WERI-Rb-1 (cell line): ENCODE measurements around the gene AHCTF1.

Source experiments
- DNase-seq: peaks from one replicate; pipeline ENCODE4 v3.0.0-alpha.2; 2020
- H3K27ac ChIP-seq: fragments of 250-450 bp; sonication (Bioruptor Pico); 2 replicates; pipeline ENCODE4 v1.5.1; 2020; ENCODE audit warnings: mild to moderate bottlenecking, moderate library complexity
- H3K27me3 ChIP-seq: fragments of 250-450 bp; sonication (Bioruptor Pico); 2 replicates; pipeline ENCODE4 v1.5.1; 2021; ENCODE audit warnings: mild to moderate bottlenecking, low read depth, moderate library complexity; ENCODE audit not compliant: insufficient read depth, severe bottlenecking
- H3K36me3 ChIP-seq: fragments of 250-450 bp; sonication (Bioruptor Pico); 2 replicates; pipeline ENCODE4 v1.5.1; 2020; ENCODE audit warnings: mild to moderate bottlenecking, moderate library complexity
- H3K4me3 ChIP-seq: 2 replicates; pipeline ENCODE4 v1.5.1; 2011; ENCODE audit warnings: low read depth, mild to moderate bottlenecking, control low read depth, low read length
- H3K9me3 ChIP-seq: fragments of 250-450 bp; sonication (Bioruptor Pico); 2 replicates; pipeline ENCODE4 v1.5.1; 2021; ENCODE audit warnings: mild to moderate bottlenecking, moderate library complexity; ENCODE audit not compliant: severe bottlenecking
- CTCF ChIP-seq: IDR thresholded peaks from 2 replicates; pipeline ENCODE4 v1.5.1; 2011; ENCODE audit warnings: low read depth, mild to moderate bottlenecking, control low read depth, inconsistent platforms, low read length

Gene AHCTF1

GRCh38 chr1:246794828-246795671 lies 136.7 kb downstream of the AHCTF1 start:
- no peak for TF ChIP-seq CTCF

GRCh38 chr1:246794048-246794827 lies 137.5 kb downstream of the AHCTF1 start:
- Histone ChIP-seq H3K4me3 (peak overlapping the region; percentile 27), H3K9me3 (no peaks in the 10 kb centered on the region), H3K27ac (peak overlapping the region; percentile 58), H3K36me3 (no peaks in the 10 kb centered on the region), H3K27me3 (no peaks in the 10 kb centered on the region)
- no peak for TF ChIP-seq CTCF
- DNase-seq = peak; percentile 93

More at GRCh38 chr1:246794828-246795671, 136.7 kb downstream of the AHCTF1 start:
- H3K36me3 ChIP-seq = no peaks in the 10 kb centered on the region
- peak; percentile 26 for DNase-seq
- no peaks in the 10 kb centered on the region for H3K9me3 ChIP-seq
- H3K4me3 ChIP-seq = peak overlapping the region; percentile 27; the same call in 1 of the 2 replicates
- peak overlapping the region; percentile 58 for H3K27ac ChIP-seq
- H3K27me3 ChIP-seq = no peaks in the 10 kb centered on the region

GRCh38 chr1:246793356-246793896 lies 138.3 kb downstream of the AHCTF1 start:
- H3K27me3 ChIP-seq = no peaks in the 10 kb centered on the region
- TF ChIP-seq CTCF = no peak
- peak; percentile 96 for DNase-seq
- peak overlapping the region; percentile 9 for H3K4me3 ChIP-seq
- no peaks in the 10 kb centered on the region for H3K36me3 ChIP-seq
- peak overlapping the region; percentile 80 for H3K27ac ChIP-seq
- H3K9me3 ChIP-seq = no peaks in the 10 kb centered on the region

GRCh38 chr1:246792603-246793002 lies 139.1 kb downstream of the AHCTF1 start:
- peak; percentile 6 for DNase-seq
- TF ChIP-seq CTCF = no peak
- Histone ChIP-seq H3K4me3 (no peak overlapping the region), H3K36me3 (no peaks in the 10 kb centered on the region), H3K27me3 (no peaks in the 10 kb centered on the region), H3K27ac (peak overlapping the region; percentile 62), H3K9me3 (no peaks in the 10 kb centered on the region)

- Histone ChIP-seq H3K36me3 (no peaks in the 10 kb centered on the region), H3K27ac (peak overlapping the region; percentile 62), H3K4me3 (no peak overlapping the region), H3K9me3 (no peaks in the 10 kb centered on the region), H3K27me3 (no peaks in the 10 kb centered on the region)
- no peak for DNase-seq
- no peak for TF ChIP-seq CTCF
Measured at GRCh38 chr1:246791303-246791918, 140.3 kb downstream of the AHCTF1 start.
